ENCODE measurements around the gene LRRC61. TPM values are rescaled to one million over a fixed set of nuclear protein-coding genes. Genes with fewer than 3 reads are reported as not detected.
"Not testable (repeated sequence)": the region's sequence is repeated elsewhere in the genome, so short reads cannot be mapped to it uniquely, and the experiment has no call there.

The LRRC61 gene
- total RNA-seq, 4 donors from 2014 or later = 16.6 to 26.0 (median 18.6) TPM

DNA sequence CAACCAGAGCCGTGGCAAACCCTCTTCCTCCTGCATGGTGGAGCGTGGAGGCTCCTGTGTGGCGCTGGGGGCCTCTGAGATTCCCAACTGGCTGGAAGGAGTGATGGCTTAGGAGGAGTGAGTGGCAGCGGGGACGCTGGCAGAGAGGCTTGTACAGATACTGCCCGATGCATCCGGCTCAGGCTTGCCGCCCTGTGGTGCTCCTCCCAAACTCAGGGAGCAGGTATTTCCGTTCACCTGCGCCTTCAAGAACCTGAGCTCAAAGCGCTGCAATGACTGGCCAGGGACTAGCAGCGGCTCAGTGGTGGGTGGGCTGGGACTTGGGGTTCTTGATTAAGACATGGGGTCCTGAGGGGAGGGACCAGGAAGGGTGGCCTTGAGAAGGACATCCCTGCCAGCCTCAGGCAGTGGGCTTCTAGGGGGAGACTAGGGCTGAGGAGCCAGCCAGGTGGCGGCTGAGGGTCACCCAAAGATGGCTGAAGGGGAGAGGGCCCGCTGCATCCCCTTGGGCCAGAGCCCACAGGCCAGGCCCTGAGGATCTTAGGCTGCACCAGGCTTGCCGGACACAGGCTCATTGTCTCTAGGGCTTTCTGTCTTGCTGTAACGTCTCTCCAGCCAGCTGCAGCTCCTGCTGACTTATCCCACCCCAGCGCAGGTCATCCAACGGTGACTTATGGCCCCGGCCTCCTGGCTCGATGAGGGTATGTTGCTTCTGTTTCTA is 59.1 kb downstream of the LRRC61 start:
- TF ChIP-seq POLR2A (IDR thresholded peaks at IDR 0.05) = no peak
- TF ChIP-seq, protein P1, sequence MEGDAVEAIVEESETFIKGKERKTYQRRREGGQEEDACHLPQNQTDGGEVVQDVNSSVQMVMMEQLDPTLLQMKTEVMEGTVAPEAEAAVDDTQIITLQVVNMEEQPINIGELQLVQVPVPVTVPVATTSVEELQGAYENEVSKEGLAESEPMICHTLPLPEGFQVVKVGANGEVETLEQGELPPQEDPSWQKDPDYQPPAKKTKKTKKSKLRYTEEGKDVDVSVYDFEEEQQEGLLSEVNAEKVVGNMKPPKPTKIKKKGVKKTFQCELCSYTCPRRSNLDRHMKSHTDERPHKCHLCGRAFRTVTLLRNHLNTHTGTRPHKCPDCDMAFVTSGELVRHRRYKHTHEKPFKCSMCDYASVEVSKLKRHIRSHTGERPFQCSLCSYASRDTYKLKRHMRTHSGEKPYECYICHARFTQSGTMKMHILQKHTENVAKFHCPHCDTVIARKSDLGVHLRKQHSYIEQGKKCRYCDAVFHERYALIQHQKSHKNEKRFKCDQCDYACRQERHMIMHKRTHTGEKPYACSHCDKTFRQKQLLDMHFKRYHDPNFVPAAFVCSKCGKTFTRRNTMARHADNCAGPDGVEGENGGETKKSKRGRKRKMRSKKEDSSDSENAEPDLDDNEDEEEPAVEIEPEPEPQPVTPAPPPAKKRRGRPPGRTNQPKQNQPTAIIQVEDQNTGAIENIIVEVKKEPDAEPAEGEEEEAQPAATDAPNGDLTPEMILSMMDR (IDR thresholded peaks at IDR 0.05) = no peak
- H3K4me3 ChIP-seq (ENCODE audit: low read depth, poor library complexity, severe bottlenecking) = no peak overlapping the region
- 59 to 68% methylated on average over 15 to 16 of the region's 20 CpGs for WGBS, 2 donors
- intact Hi-C loops (cut with DNase I; ENCODE audit: low total_unique reads) = no loop called here
- peak in 1 of 2 donors; percentile 85 for DNase-seq (ENCODE audit: low spot score in 2 of 2)

- no peak for DNase-seq (ENCODE audit: low spot score in 2 of 2)
- no peak overlapping the region for H3K4me3 ChIP-seq (ENCODE audit: low read depth, poor library complexity, severe bottlenecking)
- no peak for TF ChIP-seq POLR2A (IDR thresholded peaks at IDR 0.05)
- TF ChIP-seq, protein P1 (IDR thresholded peaks at IDR 0.05) = no peak
- intact Hi-C loops (cut with DNase I; ENCODE audit: low total_unique reads) = no loop called here
- 54 to 79% methylated on average over 4 of the region's 4 CpGs for WGBS, 2 donors
These were observed 59.7 kb downstream of the LRRC61 start for GRCh38 chr7:150382844-150383225.

DNA sequence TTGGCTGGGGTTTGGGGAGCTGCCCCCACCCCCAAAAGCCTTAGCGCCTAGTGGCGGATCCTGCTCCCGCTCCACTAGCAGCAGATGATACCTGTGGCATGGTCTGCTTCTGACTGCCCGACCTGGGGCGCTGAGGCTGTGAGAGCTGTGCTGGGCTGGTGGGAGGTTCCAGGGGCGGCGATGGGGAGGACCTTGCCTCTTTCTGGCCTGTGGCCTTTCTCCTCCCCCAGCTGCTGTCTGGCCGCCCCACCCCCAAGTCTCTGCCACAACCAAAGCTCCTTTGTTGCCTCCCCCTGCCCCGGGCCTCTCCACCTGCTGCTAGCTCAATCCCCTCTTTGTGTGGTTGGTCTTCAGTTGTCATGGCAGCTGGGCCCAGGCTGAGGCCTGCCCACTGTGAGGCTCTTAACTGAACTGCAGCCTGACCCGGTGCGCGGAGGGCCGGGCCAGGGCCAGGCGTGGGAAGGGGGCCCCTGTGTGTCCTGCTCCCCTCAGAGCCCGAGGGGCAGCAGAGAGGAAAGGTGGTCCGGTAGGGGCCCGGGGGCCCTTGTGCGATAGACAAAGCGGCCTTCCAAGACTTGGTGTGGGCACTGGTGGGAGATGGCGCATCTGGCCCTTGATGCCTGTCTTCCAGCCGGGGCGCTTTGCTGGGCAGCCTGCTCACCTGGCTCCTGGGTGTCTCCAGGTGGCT is 60.7 kb downstream of the LRRC61 start:
- intact Hi-C loops (cut with DNase I; ENCODE audit: low total_unique reads) = no loop called here

GRCh38 chr7:150384406-150385301 is 61.5 kb downstream of the LRRC61 start:
- TF ChIP-seq, protein P1 (IDR thresholded peaks at IDR 0.05) = no peak
- no peak for TF ChIP-seq POLR2A (IDR thresholded peaks at IDR 0.05)
- H3K4me3 ChIP-seq (ENCODE audit: low read depth, poor library complexity, severe bottlenecking) = no peak overlapping the region

More for the DNA sequence above, 60.7 kb downstream of the LRRC61 start:
- peak in 1 of 2 donors; percentile 84 for DNase-seq (ENCODE audit: low spot score in 2 of 2)
- WGBS, 2 donors = 77 to 82% methylated on average over 22 of the region's 22 CpGs
- no peak for TF ChIP-seq POLR2A (IDR thresholded peaks at IDR 0.05)
- TF ChIP-seq, protein P1 (IDR thresholded peaks at IDR 0.05) = no peak
- H3K4me3 ChIP-seq (ENCODE audit: low read depth, poor library complexity, severe bottlenecking) = no peak overlapping the region

DNA sequence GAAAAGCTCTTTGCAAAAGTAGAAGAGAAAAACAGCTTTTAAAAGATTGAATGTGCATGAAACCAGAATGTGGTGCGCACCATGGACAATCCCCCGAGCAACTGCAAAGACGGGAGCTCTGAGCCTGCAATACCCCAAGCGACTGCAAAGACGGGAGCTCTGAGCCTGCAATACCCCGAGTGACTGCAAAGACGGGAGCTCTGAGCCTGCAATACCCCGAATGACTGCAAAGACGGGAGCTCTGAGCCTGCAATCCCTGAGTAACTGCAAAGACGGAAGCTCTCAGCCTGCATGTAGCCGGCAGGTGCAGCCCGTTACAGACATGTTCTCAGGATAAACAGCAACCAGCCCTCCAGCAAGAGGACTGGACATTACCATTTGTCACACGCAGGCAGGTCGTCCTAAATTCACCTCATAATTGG is 62.2 kb downstream of the LRRC61 start:
- WGBS, 2 donors = 88 to 92% methylated on average over 14 of the region's 14 CpGs
- no peak overlapping the region for H3K4me3 ChIP-seq (ENCODE audit: low read depth, poor library complexity, severe bottlenecking)
- TF ChIP-seq POLR2A (IDR thresholded peaks at IDR 0.05) = no peak
- TF ChIP-seq, protein P1 (IDR thresholded peaks at IDR 0.05) = no peak
- intact Hi-C loops (cut with DNase I; ENCODE audit: low total_unique reads) = no loop called here
- no peak for DNase-seq (ENCODE audit: low spot score in 2 of 2)

More at GRCh38 chr7:150384406-150385301, 61.5 kb downstream of the LRRC61 start:
- intact Hi-C loops (cut with DNase I; ENCODE audit: low total_unique reads) = no loop called here
- 84 to 88% methylated on average over 15 of the region's 15 CpGs for WGBS, 2 donors
- DNase-seq (ENCODE audit: low spot score in 2 of 2) = no peak

DNA sequence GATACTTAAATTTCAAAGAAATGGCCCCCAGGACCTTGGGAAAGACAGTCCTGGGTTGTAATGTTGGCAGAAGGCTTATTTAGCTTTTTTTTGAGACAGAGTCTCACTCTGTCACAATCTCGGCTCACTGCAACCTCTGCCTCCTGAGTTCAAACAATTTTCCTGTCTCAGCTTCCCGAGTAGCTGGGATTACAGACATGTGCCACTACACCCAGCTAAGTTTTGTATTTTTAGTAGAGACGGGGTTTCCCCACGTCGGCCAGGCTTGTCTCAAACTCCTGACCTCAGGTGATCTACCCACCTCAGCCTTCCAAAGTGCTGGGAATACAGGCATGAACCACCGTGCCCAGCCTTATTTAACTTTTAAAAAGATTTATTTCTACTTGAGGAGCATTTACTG is 62.7 kb downstream of the LRRC61 start:
- DNase-seq (ENCODE audit: low spot score in 2 of 2); H3K4me3 ChIP-seq (ENCODE audit: low read depth, poor library complexity, severe bottlenecking); intact Hi-C loops (cut with DNase I; ENCODE audit: low total_unique reads): not testable (repeated sequence)
- WGBS, 2 donors = 67 to 69% methylated on average over 6 of the region's 6 CpGs
